ENCODE results near the gene IL17C.
A peak's percentile ranks its signal among the peaks of the same experiment; 100 is the strongest.

Gene IL17C

GRCh38 chr16:88686062-88686438 is 47.7 kb downstream of the IL17C start:
- Histone ChIP-seq H3K4me3 (ENCODE audit: insufficient read depth, low read length, poor library complexity, severe bottlenecking) (peak overlapping the region; percentile 67), H3K79me2 (ENCODE audit: insufficient read depth, low read length) (no peaks in the 10 kb centered on the region), H3K36me3 (ENCODE audit: low read length) (no peaks in the 10 kb centered on the region), H4K20me1 (ENCODE audit: low read depth, low read length) (no peaks in the 10 kb centered on the region), H3K27ac (ENCODE audit: low read depth, low read length) (no peak overlapping the region), H3F3A (ENCODE audit: insufficient read depth) (peaks cover 14% of the 10 kb centered on the region), H3K9ac (ENCODE audit: low read length) (peak overlapping the region; percentile 54), H3K9me2 (replicated peaks; ENCODE audit: insufficient read depth, low read length) (no peaks in the 10 kb centered on the region), H3K27me3 (ENCODE audit: low read length) (no peaks in the 10 kb centered on the region), H3K4me2 (ENCODE audit: low read depth, low read length, poor library complexity, severe bottlenecking) (peak overlapping the region; percentile 89), H3K9me3 (ENCODE audit: insufficient read depth, low read length) (no peaks in the 10 kb centered on the region), H2AFZ (ENCODE audit: low read depth, low read length, severe bottlenecking) (peak overlapping the region; percentile 80)
- no peak for TF ChIP-seq EZH2phosphoT487 (conservative IDR thresholded peaks at IDR 0.05; ENCODE audit: low read length)
- no peak for TF ChIP-seq CTCF (IDR thresholded peaks at IDR 0.05; ENCODE audit: insufficient read depth, low read length, poor library complexity, severe bottlenecking)

- no peak within 1 kb of the TSS for H3K27ac ChIP-seq (ENCODE audit: low read depth, low read length)
- H3K9ac ChIP-seq (ENCODE audit: low read length), result peak within 1 kb of the TSS; percentile 54
- H3K79me2 ChIP-seq (ENCODE audit: insufficient read depth, low read length), result no peaks in the 10 kb centered on the region
- peak within 1 kb of the TSS; percentile 67 for H3K4me3 ChIP-seq (ENCODE audit: insufficient read depth, low read length, poor library complexity, severe bottlenecking)
- H3K4me2 ChIP-seq (ENCODE audit: low read depth, low read length, poor library complexity, severe bottlenecking), result peak within 1 kb of the TSS; percentile 89
- peak within 1 kb of the TSS; percentile 80 for H2AFZ ChIP-seq (ENCODE audit: low read depth, low read length, severe bottlenecking)
- H3K36me3 ChIP-seq (ENCODE audit: low read length), result no peaks in the 10 kb centered on the region
- H3K9me2 ChIP-seq (replicated peaks; ENCODE audit: insufficient read depth, low read length), result no peaks in the 10 kb centered on the region
- peaks cover 9% of the 10 kb centered on the region for H3F3A ChIP-seq (ENCODE audit: insufficient read depth)
- no peaks in the 10 kb centered on the region for H3K9me3 ChIP-seq (ENCODE audit: insufficient read depth, low read length)
- TF ChIP-seq EZH2phosphoT487 (conservative IDR thresholded peaks at IDR 0.05; ENCODE audit: low read length) (no peak), CTCF (IDR thresholded peaks at IDR 0.05; ENCODE audit: insufficient read depth, low read length, poor library complexity, severe bottlenecking) (no peak)
- no peaks in the 10 kb centered on the region for H3K27me3 ChIP-seq (ENCODE audit: low read length)
- no peaks in the 10 kb centered on the region for H4K20me1 ChIP-seq (ENCODE audit: low read depth, low read length)
These were observed 48.3 kb downstream of the IL17C start, which contains the start of gene SNAI3 for GRCh38 chr16:88686439-88687253. TSS of gene SNAI3 (minus strand) at chr16:88686507. CDS start at chr16:88686406, 101 bp downstream.

GRCh38 chr16:88687254-88687576 is 48.8 kb downstream of the IL17C start:
- H3K36me3 ChIP-seq (ENCODE audit: low read length), result no peaks in the 10 kb centered on the region

More at GRCh38 chr16:88687254-88687576, 48.8 kb downstream of the IL17C start:
- Histone ChIP-seq H3K27me3 (ENCODE audit: low read length) (no peaks in the 10 kb centered on the region), H3F3A (ENCODE audit: insufficient read depth) (peaks cover 4% of the 10 kb centered on the region), H2AFZ (ENCODE audit: low read depth, low read length, severe bottlenecking) (no peak overlapping the region), H3K9ac (ENCODE audit: low read length) (no peak overlapping the region), H3K9me2 (replicated peaks; ENCODE audit: insufficient read depth, low read length) (no peaks in the 10 kb centered on the region), H3K79me2 (ENCODE audit: insufficient read depth, low read length) (no peaks in the 10 kb centered on the region), H3K4me3 (ENCODE audit: insufficient read depth, low read length, poor library complexity, severe bottlenecking) (no peak overlapping the region), H3K4me2 (ENCODE audit: low read depth, low read length, poor library complexity, severe bottlenecking) (no peak overlapping the region), H4K20me1 (ENCODE audit: low read depth, low read length) (no peaks in the 10 kb centered on the region), H3K9me3 (ENCODE audit: insufficient read depth, low read length) (no peaks in the 10 kb centered on the region), H3K27ac (ENCODE audit: low read depth, low read length) (no peak overlapping the region)
- TF ChIP-seq EZH2phosphoT487 (conservative IDR thresholded peaks at IDR 0.05; ENCODE audit: low read length), result no peak
- TF ChIP-seq CTCF (IDR thresholded peaks at IDR 0.05; ENCODE audit: insufficient read depth, low read length, poor library complexity, severe bottlenecking), result no peak

All from SU-DHL-6 (cell line).